ENCODE measurements around the gene SUN2. TPM values are rescaled to one million over a fixed set of nuclear protein-coding genes. Genes with fewer than 3 reads are reported as not detected.

Gene SUN2
- total and polyA plus RNA-seq, 4 donors: 58.6 to 220 (median 107) TPM

DNA sequence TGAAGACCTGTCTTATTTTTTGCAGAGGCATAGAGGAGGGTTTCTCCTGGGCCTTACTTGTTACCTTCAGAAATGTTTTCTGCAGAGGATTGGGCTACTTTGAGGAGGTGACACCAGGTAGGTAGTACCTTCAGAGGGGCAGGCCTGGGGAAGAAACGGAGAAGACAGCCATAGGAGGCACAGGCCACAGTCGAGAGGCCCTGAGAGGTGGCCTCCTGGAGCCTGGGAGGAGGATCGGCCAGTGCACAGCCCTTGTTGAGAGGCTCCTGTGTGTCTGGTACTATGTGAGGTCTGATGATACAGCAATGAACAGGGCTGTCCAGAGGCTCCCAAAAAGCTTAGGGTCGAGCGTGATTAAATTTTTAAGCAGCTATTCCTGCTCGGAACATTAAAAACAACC is 38.6 kb downstream of the SUN2 start:
- WGBS, 2 donors: 91% methylated on average over 6 of the region's 6 CpGs
- no peak overlapping the region for H3K9ac ChIP-seq (ENCODE audit: insufficient read depth in 1 of 2, low read length in 2 of 2)
- peaks cover 8 to 32% (median 24%) of the 10 kb centered on the region in 4 donors for H3K36me3 ChIP-seq (ENCODE audit: control insufficient read depth in 4 of 4, insufficient read depth in 4 of 4, low read length in 4 of 4)
- ATAC-seq (ENCODE audit: insufficient read depth, low FRiP score) (no peak), DNase-seq (no peak)
- no peaks in the 10 kb centered on the region for H3K27me3 ChIP-seq (ENCODE audit: control insufficient read depth in 3 of 3, insufficient read depth in 3 of 3, low read length in 2 of 3)
- no peak overlapping the region for H3K27ac ChIP-seq (ENCODE audit: low read depth in 1 of 2, low read length in 1 of 2)
- H3K9me3 ChIP-seq (ENCODE audit: control insufficient read depth in 4 of 4, insufficient read depth in 3 of 4, low read length in 3 of 4): peaks cover 0 to 1% (median 0%) of the 10 kb centered on the region in 4 donors
- H3K4me1 ChIP-seq (ENCODE audit: control insufficient read depth in 5 of 5, insufficient read depth in 5 of 5, low read length in 5 of 5): peaks cover 0 to 19% (median 3%) of the 10 kb centered on the region in 5 donors
- TF ChIP-seq, protein P1, sequence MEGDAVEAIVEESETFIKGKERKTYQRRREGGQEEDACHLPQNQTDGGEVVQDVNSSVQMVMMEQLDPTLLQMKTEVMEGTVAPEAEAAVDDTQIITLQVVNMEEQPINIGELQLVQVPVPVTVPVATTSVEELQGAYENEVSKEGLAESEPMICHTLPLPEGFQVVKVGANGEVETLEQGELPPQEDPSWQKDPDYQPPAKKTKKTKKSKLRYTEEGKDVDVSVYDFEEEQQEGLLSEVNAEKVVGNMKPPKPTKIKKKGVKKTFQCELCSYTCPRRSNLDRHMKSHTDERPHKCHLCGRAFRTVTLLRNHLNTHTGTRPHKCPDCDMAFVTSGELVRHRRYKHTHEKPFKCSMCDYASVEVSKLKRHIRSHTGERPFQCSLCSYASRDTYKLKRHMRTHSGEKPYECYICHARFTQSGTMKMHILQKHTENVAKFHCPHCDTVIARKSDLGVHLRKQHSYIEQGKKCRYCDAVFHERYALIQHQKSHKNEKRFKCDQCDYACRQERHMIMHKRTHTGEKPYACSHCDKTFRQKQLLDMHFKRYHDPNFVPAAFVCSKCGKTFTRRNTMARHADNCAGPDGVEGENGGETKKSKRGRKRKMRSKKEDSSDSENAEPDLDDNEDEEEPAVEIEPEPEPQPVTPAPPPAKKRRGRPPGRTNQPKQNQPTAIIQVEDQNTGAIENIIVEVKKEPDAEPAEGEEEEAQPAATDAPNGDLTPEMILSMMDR (IDR thresholded peaks at IDR 0.05; ENCODE audit: control extremely low read depth, extremely low read depth): no peak
- H3K4me3 ChIP-seq: no peak overlapping the region

DNA sequence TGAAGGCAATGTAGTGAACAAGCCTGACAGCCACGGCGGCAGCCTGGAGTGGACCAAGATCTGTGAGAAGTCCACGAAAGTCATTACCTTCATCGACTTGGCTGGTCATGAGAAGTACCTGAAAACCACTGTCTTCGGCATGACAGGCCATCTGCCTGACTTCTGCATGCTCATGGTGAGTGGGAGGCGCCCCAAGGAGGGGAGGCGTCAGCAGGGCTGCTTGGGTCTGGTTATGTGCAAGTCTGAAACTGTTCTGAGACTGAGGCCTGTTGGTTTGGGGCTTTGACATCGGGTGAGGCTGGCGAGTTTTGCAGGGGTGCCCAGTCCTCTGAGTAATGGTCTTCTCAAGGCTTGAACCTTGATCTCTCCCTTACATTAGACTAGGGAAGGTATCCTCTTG is 39.0 kb downstream of the SUN2 start:
- peaks cover 7 to 31% (median 24%) of the 10 kb centered on the region in 4 donors for H3K36me3 ChIP-seq (ENCODE audit: control insufficient read depth in 4 of 4, insufficient read depth in 4 of 4, low read length in 4 of 4)
- no peak for DNase-seq
- TF ChIP-seq, protein P1 (IDR thresholded peaks at IDR 0.05; ENCODE audit: control extremely low read depth, extremely low read depth): no peak
- no peak overlapping the region for H3K27ac ChIP-seq (ENCODE audit: low read depth in 1 of 2, low read length in 1 of 2)
- no peak overlapping the region for H3K9ac ChIP-seq (ENCODE audit: insufficient read depth in 1 of 2, low read length in 2 of 2)
- H3K9me3 ChIP-seq (ENCODE audit: control insufficient read depth in 4 of 4, insufficient read depth in 3 of 4, low read length in 3 of 4): peaks cover 0 to 1% (median 0%) of the 10 kb centered on the region in 4 donors
- no peaks in the 10 kb centered on the region for H3K27me3 ChIP-seq (ENCODE audit: control insufficient read depth in 3 of 3, insufficient read depth in 3 of 3, low read length in 2 of 3)
- no peak overlapping the region for H3K4me3 ChIP-seq
- WGBS, 2 donors: 90 to 92% methylated on average over 9 of the region's 9 CpGs
- ATAC-seq (ENCODE audit: insufficient read depth, low FRiP score): no peak
- H3K4me1 ChIP-seq (ENCODE audit: control insufficient read depth in 5 of 5, insufficient read depth in 5 of 5, low read length in 5 of 5): peaks cover 0 to 19% (median 3%) of the 10 kb centered on the region in 5 donors

DNA sequence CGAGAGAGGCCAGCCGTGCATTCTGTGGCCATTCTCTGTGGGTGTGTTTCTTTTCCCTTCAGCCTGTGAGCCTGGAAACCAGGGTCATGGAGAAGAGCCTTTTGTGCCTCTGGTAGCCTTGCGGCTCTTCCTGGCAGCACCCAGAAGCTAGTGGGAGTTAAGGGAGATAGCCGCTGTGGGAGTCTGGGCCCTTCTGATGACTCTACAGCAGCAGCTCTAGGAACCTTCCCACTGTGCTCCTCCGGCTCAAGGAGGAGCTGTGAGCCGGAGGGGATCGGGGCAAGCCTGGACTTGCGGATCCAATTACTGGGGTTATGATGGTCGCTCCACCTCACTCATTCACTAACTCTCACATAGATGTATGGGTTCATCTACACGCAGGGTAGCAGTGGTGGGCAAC is 39.5 kb downstream of the SUN2 start:
- Histone ChIP-seq H3K27me3 (ENCODE audit: control insufficient read depth in 3 of 3, insufficient read depth in 3 of 3, low read length in 2 of 3) (no peaks in the 10 kb centered on the region), H3K4me1 (ENCODE audit: control insufficient read depth in 5 of 5, insufficient read depth in 5 of 5, low read length in 5 of 5) (peaks cover 0 to 19% (median 3%) of the 10 kb centered on the region in 5 donors), H3K36me3 (ENCODE audit: control insufficient read depth in 4 of 4, insufficient read depth in 4 of 4, low read length in 4 of 4) (peaks cover 7 to 27% (median 21%) of the 10 kb centered on the region in 4 donors)

More for the DNA sequence above, 39.5 kb downstream of the SUN2 start:
- ATAC-seq (ENCODE audit: insufficient read depth, low FRiP score) (no peak), DNase-seq (no peak)
- Histone ChIP-seq H3K9me3 (ENCODE audit: control insufficient read depth in 4 of 4, insufficient read depth in 3 of 4, low read length in 3 of 4) (peaks cover 0 to 1% (median 0%) of the 10 kb centered on the region in 4 donors), H3K9ac (ENCODE audit: insufficient read depth in 1 of 2, low read length in 2 of 2) (no peak overlapping the region), H3K4me3 (no peak overlapping the region), H3K27ac (ENCODE audit: low read depth in 1 of 2, low read length in 1 of 2) (no peak overlapping the region)
- TF ChIP-seq, protein P1 (IDR thresholded peaks at IDR 0.05; ENCODE audit: control extremely low read depth, extremely low read depth): no peak
- 97 to 98% methylated on average over 10 of the region's 10 CpGs for WGBS, 2 donors
